Right renal pelvis (tissue), 4 donors: ENCODE results near the gene BEND5. TPM values are rescaled to one million over a fixed set of nuclear protein-coding genes. Genes with fewer than 3 reads are reported as not detected.

Source experiments
- DNase-seq, 4 donors: peaks; one replicate each; pipeline ENCODE4 v3.0.0-alpha.2; 2013; ENCODE audit warnings: low read depth in 4 of 4, low spot score in 3 of 4, missing footprints in 1 of 4
- polyA plus RNA-seq, 4 donors: library from polyadenylated mRNA; unstranded; fragments of 120-200 nt; gene quantifications; one replicate each; pipeline ENCODE4 v1.2.1, GENCODE V29; 2013; ENCODE audit not compliant: insufficient read length in 4 of 4

Gene BEND5
- polyA plus RNA-seq, 4 donors: 22.7 to 25.7 (median 24.7) TPM

DNA sequence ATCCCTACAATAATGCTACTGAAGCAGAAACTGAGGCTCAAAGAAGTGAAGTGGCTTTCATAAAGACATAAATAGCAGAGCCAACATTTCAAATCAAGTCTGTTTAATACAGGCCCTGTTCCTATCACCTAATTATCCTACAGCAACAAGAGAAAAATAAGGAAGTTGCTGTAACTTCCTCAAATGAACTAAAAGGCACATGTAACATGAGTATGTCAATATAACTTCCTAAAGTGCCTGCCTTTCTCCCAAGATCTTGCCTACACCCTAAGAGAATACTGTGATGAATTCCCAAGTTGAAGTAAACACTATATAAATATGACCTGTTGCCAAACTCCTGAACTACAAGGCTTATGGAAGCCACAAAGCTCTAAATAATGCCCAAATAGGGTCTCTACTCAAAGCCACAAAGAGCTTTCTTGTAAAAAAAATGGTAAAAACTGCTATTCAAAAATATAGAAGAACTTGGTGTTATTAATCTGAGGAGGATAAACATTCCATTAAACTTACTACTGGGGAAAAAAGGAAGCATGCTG lies 8.6 kb downstream of the BEND5 start:
- DNase-seq: no peak

DNA sequence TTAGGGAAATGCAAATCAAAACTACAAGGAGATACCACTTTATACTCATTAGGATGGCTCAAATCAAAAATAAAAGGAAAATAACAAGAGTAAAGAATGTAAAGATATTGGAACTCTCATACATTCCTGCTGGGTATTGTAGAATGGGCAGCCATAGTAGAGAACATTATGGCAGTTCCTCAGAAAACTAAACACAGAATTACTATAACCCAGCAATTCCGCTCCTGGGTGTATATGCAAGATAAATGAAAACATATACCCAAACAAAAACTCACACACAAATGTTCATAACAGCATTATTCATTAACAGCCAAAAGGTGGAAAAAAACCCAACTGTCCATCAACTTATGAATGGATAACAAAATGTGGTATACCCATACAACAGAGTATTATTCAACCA lies 11.4 kb downstream of the BEND5 start:
- DNase-seq: no peak

GRCh38 chr1:48761986-48762385 lies 14.7 kb downstream of the BEND5 start:
- DNase-seq: no peak

DNA sequence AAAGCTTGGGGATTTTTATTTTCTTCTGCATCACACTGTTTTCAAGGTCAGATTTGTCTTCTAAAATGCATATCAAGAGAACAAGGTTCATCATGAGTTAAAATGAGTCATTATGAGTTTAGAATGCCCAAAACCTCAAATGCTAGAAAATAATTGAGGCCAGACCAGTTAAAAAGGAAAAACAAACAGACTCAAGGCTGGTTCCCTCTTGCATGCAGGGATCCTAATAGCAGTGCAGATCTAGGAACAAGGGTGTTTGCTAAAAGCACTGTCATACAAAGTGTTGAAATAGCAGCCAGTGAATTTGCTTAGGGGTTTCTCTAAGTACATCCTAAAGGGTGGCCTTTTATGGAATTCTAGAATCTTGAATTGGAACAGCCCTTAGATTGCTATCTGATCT lies 15.3 kb downstream of the BEND5 start:
- DNase-seq: no peak

DNA sequence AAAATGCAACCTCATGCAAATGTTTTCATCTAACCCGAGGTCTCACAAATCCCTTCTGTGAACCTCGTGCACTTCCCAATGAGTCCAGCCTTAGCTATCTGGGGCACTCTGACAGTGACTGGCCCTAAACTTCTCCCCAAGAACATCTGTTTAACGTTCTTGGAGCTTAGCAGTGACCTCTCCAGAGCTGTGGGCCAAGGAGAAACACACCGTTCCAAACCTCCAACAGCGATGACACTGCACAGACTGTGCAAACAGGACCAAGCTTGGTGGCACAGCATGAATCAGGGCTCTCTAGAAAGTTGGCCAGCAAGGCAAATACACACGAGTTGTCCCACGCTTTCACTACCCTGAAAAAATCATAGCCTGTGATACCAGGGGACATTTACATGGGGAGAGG lies 15.8 kb downstream of the BEND5 start:
- no peak for DNase-seq

DNA sequence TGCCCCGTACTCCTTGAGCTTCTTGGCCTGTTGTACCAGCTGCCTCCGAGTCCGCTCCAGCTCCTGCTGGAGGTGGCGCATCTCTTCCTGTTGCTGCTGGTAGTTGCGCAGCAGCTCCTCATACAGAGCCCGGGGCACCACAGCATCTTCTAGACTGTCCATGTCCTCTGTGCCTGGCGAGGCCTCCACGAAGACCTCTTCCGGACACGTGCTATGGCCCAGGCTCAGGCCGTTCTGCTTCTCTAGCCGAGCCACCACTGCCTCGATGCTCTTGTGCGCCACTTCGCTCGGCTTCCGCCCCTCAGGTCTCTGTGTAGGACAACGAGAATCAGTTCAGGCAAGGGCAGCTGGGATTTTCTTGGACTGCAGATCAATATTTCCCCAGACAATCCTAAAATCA lies 17.7 kb downstream of the BEND5 start:
- no peak for DNase-seq

GRCh38 chr1:48757363-48757762 lies 19.3 kb downstream of the BEND5 start:
- no peak for DNase-seq

DNA sequence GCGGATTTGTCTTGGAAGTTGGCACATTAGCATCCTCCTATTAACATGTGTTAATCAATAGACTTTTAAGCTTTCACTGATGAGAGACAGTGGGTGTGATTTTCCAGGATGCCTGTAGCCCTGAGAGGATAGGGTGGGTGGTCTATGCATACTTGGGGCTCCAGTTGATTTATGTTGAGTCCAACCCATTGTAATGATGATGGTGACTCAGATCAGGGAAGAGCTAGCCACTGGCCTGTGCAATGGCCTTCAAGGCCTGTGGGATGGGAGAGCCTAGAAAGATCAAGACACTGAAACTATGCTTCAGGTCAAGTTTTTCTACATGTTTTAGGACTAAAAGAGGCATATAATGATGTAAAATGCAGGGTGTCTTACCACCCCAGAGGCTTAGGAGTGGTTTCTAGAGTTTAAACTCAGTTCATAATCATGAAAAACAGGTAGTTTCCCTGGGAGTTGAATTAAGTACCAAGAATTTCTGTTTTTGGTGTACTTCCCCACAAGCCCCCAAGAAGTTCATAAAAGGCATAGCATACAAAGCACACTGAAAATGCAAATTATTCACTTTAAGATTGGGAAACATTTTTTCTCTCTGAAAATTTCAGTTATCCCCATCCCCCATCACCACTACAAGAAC lies 19.9 kb downstream of the BEND5 start:
- no peak for DNase-seq

GRCh38 chr1:48753293-48753692 lies 23.4 kb downstream of the BEND5 start:
- no peak for DNase-seq

- DNase-seq: no peak
Observed at GRCh38 chr1:48750109-48750508, 26.6 kb downstream of the BEND5 start.

DNA sequence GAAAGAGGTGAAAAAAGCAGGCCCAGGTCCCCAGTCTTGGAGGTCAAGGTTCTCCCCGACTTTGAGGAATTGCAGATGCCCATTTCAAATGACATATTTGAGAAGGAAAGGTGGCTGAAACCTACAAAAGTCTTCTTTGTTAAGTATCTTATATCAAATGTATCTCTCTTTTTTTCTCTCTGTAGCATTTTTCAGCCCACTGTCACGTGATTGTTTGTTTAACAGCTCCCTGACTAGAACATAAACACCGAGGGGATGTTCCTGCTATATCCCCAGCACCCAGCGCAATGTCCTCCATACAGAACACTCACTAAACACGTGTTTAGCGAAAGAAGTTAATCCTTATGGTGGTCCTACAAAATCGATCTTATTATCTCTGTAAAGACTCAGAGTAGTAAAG lies 27.6 kb downstream of the BEND5 start:
- no peak for DNase-seq

GRCh38 chr1:48746906-48747305 lies 29.8 kb downstream of the BEND5 start:
- no peak for DNase-seq

- DNase-seq: no peak
Observed at GRCh38 chr1:48744032-48744431, 32.7 kb downstream of the BEND5 start.

GRCh38 chr1:48743480-48743879 lies 33.2 kb downstream of the BEND5 start:
- DNase-seq: no peak

- no peak for DNase-seq
Observed at GRCh38 chr1:48741380-48741779, 35.3 kb downstream of the BEND5 start.

- DNase-seq: no peak
Observed at GRCh38 chr1:48740621-48741020, 36.1 kb downstream of the BEND5 start.

GRCh38 chr1:48739091-48739490 lies 37.6 kb downstream of the BEND5 start:
- DNase-seq: no peak

DNA sequence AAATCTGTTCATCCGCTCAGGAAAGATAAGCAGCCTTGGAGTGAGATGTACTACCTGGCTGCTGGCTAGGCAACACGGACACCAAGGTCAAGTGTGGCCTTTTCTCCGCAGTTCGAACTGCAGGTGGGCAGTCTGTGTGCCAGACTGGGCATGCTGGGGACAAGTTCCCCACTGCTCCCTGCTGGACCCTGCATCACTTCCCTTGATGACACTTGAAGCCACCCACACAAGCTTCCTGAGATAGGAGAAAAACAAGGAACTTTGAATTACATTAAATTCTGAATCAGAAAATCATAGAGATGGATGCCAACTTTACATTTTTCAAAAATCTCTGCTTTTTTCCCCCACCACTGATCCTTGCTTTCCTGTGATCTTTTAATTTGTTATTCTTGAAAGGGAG lies 38.3 kb downstream of the BEND5 start:
- no peak for DNase-seq

- DNase-seq: no peak
Observed at GRCh38 chr1:48735796-48736195, 40.9 kb downstream of the BEND5 start.

GRCh38 chr1:48730164-48730910 lies 46.4 kb downstream of the BEND5 start:
- DNase-seq: no peak

DNA sequence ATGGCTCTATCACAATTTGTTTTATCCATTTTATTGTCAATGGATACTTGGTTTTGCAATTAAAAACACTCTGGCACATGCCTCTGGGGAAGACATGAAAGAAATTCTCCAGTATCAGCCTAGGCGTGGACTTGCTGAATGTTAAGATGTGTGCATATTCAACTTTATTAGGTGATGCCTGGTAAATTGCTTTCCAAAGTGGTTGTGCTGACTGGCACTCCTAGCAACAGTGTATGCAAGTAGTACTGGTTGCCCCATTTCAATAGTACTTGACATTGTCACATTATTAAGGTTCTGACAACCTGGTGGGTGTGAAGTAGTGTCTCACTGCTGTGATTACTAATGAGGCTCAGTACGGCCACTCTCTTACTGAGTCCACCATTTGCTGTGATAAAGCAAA lies 48.1 kb downstream of the BEND5 start:
- DNase-seq: no peak

DNA sequence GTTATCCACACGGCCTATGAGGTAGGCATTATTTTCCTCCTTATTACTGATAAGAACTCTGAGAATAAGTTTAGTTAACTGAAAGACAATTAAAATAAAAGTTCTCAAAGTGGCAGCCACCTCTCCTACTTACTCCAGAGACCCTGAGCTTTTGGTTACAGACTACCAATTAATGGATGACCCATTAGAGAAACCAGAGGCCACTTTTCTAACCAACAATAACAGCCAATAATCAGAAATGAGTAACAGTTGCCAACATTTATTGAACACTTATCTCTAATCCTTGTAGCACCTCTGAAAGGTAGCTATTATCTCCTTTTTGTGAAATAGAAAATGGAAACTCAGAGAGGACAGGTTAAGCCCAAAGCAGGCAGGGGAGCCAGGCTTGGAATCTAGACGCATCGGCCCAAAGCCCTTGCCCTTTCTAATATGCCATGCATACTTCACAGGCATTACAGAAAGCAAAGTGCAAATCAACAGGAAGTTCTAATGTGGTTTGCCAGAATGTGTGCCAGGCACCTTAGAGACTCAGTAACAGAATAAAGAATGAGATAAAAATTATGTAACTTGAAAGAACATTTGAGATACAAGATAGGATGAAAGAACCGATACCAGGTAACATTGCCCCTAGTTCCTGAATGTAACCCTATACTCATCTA lies 50.0 kb downstream of the BEND5 start:
- no peak for DNase-seq
